SU-DHL-6 (cell line): Measurements from ENCODE around the gene VPS13D.

Source experiments
- H2AFZ ChIP-seq: fragments of 200-600 bp; sonication (generic); 2 replicates; pipeline ENCODE4 v1.6.1; 2014; ENCODE audit warnings: low read depth, mild to moderate bottlenecking, moderate library complexity, mixed read lengths, antibody characterized with exemption, low read length; ENCODE audit not compliant: severe bottlenecking
- H3F3A ChIP-seq: fragments of 200-600 bp; shearing (Covaris generic); 2 replicates; pipeline ENCODE4 v1.6.0; 2016; ENCODE audit warnings: antibody characterized with exemption, mild to moderate bottlenecking; ENCODE audit not compliant: insufficient read depth
- H3K27ac ChIP-seq: fragments of 200-600 bp; sonication (generic); 2 replicates; pipeline ENCODE4 v1.5.1; 2016; ENCODE audit warnings: low read depth, mild to moderate bottlenecking, low read length, moderate library complexity, mixed read lengths
- H3K27me3 ChIP-seq: fragments of 200-600 bp; sonication (generic), shearing (Covaris generic); 2 replicates; pipeline ENCODE4 v1.6.0; 2014; ENCODE audit warnings: mild to moderate bottlenecking, low read length
- H3K36me3 ChIP-seq: fragments of 200-600 bp; sonication (generic); 2 replicates; pipeline ENCODE4 v1.6.1; 2014; ENCODE audit warnings: mild to moderate bottlenecking, low read length, mixed read lengths
- H3K4me2 ChIP-seq: fragments of 300-600, 200-600 bp; shearing (Covaris generic), sonication (generic); 2 replicates; pipeline ENCODE4 v1.6.0; 2014; ENCODE audit warnings: low read length, low read depth, mild to moderate bottlenecking; ENCODE audit not compliant: poor library complexity, severe bottlenecking
- H3K4me3 ChIP-seq: fragments of 200-600 bp; sonication (generic); 2 replicates; pipeline ENCODE4 v1.5.1; 2014; ENCODE audit warnings: antibody characterized with exemption, low read length, mild to moderate bottlenecking, mixed read lengths; ENCODE audit not compliant: insufficient read depth, poor library complexity, severe bottlenecking
- H3K79me2 ChIP-seq: fragments of 200-600 bp; sonication (generic); 2 replicates; pipeline ENCODE4 v1.6.1; 2014; ENCODE audit warnings: mild to moderate bottlenecking, low read length, moderate library complexity; ENCODE audit not compliant: insufficient read depth
- H3K9ac ChIP-seq: fragments of 200-600 bp; sonication (generic); 2 replicates; pipeline ENCODE4 v1.7.0; 2014; ENCODE audit warnings: mild to moderate bottlenecking, low read length
- H3K9me2 ChIP-seq: fragments of 200-600 bp; sonication (generic); replicated peaks from 2 replicates; pipeline ENCODE4 v1.6.1; 2014; ENCODE audit warnings: low read length; ENCODE audit not compliant: insufficient read depth
- H3K9me3 ChIP-seq: fragments of 200-600 bp; sonication (generic); 2 replicates; pipeline ENCODE4 v1.6.1; 2014; ENCODE audit warnings: low read length, mixed read lengths; ENCODE audit not compliant: insufficient read depth
- H4K20me1 ChIP-seq: fragments of 200-600 bp; sonication (generic); 2 replicates; pipeline ENCODE4 v1.6.1; 2014; ENCODE audit warnings: low read depth, mild to moderate bottlenecking, antibody characterized with exemption, low read length, moderate library complexity, mixed read lengths
- CTCF ChIP-seq: fragments of 200-600 bp; sonication (generic); IDR thresholded peaks from one replicate; pipeline ENCODE4 v1.5.1; 2017; ENCODE audit warnings: antibody characterized with exemption, mild to moderate bottlenecking, low read length, moderate library complexity; ENCODE audit not compliant: insufficient read depth, poor library complexity, severe bottlenecking
- EZH2phosphoT487 ChIP-seq: fragments of 200-600 bp; sonication (generic), shearing (Covaris generic); conservative IDR thresholded peaks from 2 replicates; pipeline ENCODE4 v1.6.1; 2018; ENCODE audit warnings: mild to moderate bottlenecking, antibody characterized with exemption, low read length, moderate library complexity, mixed read lengths

The VPS13D gene

GRCh38 chr1:12554521-12555305, 324.9 kb downstream of the VPS13D start:
- Histone ChIP-seq H3K27ac (no peak overlapping the region), H3K9me2 (no peaks in the 10 kb centered on the region), H3K4me2 (no peak overlapping the region), H2AFZ (no peak overlapping the region), H3K79me2 (no peaks in the 10 kb centered on the region), H3K9me3 (no peaks in the 10 kb centered on the region), H3K4me3 (no peak overlapping the region), H3K9ac (no peak overlapping the region), H4K20me1 (no peaks in the 10 kb centered on the region), H3F3A (no peaks in the 10 kb centered on the region), H3K27me3 (no peaks in the 10 kb centered on the region), H3K36me3 (no peaks in the 10 kb centered on the region)
- TF ChIP-seq CTCF (no peak), EZH2phosphoT487 (no peak)

- H3K4me2 ChIP-seq, result no peak overlapping the region
- TF ChIP-seq CTCF (no peak), EZH2phosphoT487 (no peak)
- no peaks in the 10 kb centered on the region for H3K79me2 ChIP-seq
- no peaks in the 10 kb centered on the region for H3K36me3 ChIP-seq
- no peak overlapping the region for H3K9ac ChIP-seq
- H2AFZ ChIP-seq, result no peak overlapping the region
- no peaks in the 10 kb centered on the region for H3K9me3 ChIP-seq
- no peak overlapping the region for H3K27ac ChIP-seq
- H3K4me3 ChIP-seq, result no peak overlapping the region
- no peaks in the 10 kb centered on the region for H3K27me3 ChIP-seq
- H3K9me2 ChIP-seq, result no peaks in the 10 kb centered on the region
- no peaks in the 10 kb centered on the region for H3F3A ChIP-seq
- H4K20me1 ChIP-seq, result no peaks in the 10 kb centered on the region
Measured at GRCh38 chr1:12555411-12556367, 325.9 kb downstream of the VPS13D start.

GRCh38 chr1:12556368-12556930, 326.6 kb downstream of the VPS13D start:
- H3K27ac ChIP-seq, result no peak overlapping the region
- no peaks in the 10 kb centered on the region for H3K27me3 ChIP-seq
- H3K36me3 ChIP-seq, result no peaks in the 10 kb centered on the region
- H3K9ac ChIP-seq, result no peak overlapping the region
- H2AFZ ChIP-seq, result no peak overlapping the region
- H3K9me3 ChIP-seq, result no peaks in the 10 kb centered on the region
- no peaks in the 10 kb centered on the region for H3F3A ChIP-seq
- no peak for TF ChIP-seq CTCF
- no peak for TF ChIP-seq EZH2phosphoT487
- H3K4me2 ChIP-seq, result no peak overlapping the region
- H3K4me3 ChIP-seq, result no peak overlapping the region
- H3K79me2 ChIP-seq, result no peaks in the 10 kb centered on the region
- no peaks in the 10 kb centered on the region for H4K20me1 ChIP-seq
- no peaks in the 10 kb centered on the region for H3K9me2 ChIP-seq
